Measurements from ENCODE around the gene TRIM7.
A peak's percentile ranks its signal among the peaks of the same experiment; 100 is the strongest.

TRIM7 gene
- total RNA-seq, result 0.07 to 3.9 (median 0.67) reads per million in 17 experiments

GRCh38 chr5:181204826-181205760 lies at the start of gene TRIM7:
Gene TRIM7 (minus strand): TSS chr5:181205196. CDS start chr5:181205110, 86 bp downstream.
- peak; percentile 50 to 78 (median 64) for DNase-seq

GRCh38 chr5:181248277-181248676 lies 43.3 kb upstream of the TRIM7 start:
- DNase-seq, result no peak

GRCh38 chr5:181246276-181247049 lies 41.5 kb upstream of the TRIM7 start:
- peak; percentile 95 to 98 (median 98) for DNase-seq

- DNase-seq, result no peak
These were observed 40.7 kb upstream of the TRIM7 start for GRCh38 chr5:181245427-181246275.

GRCh38 chr5:181243564-181244343 lies 38.8 kb upstream of the TRIM7 start, which contains the start of gene RACK1:
Gene RACK1 (minus strand): TSS chr5:181243906. CDS start chr5:181243800, 106 bp downstream.
- peak; percentile 87 to 95 (median 92) for DNase-seq

GRCh38 chr5:181243018-181243563 lies 38.1 kb upstream of the TRIM7 start:
- DNase-seq, result peak; percentile 47 to 64 (median 55)

- no peak for DNase-seq
These were observed 37.0 kb upstream of the TRIM7 start for GRCh38 chr5:181242031-181242451.

- peak; percentile 82 to 94 (median 84) for DNase-seq
These were observed 36.5 kb upstream of the TRIM7 start for GRCh38 chr5:181241393-181241975.

- no peak for DNase-seq
These were observed 34.2 kb upstream of the TRIM7 start for GRCh38 chr5:181239062-181239663.

- DNase-seq, result no peak
These were observed 32.9 kb upstream of the TRIM7 start for GRCh38 chr5:181237729-181238385.

- no peak for DNase-seq
These were observed 32.1 kb upstream of the TRIM7 start for GRCh38 chr5:181236954-181237641.

- DNase-seq, result no peak
These were observed 31.5 kb upstream of the TRIM7 start for GRCh38 chr5:181236471-181236870.

- no peak for DNase-seq
These were observed 30.8 kb upstream of the TRIM7 start for GRCh38 chr5:181235689-181236366.

GRCh38 chr5:181235323-181235688 lies 30.3 kb upstream of the TRIM7 start:
- DNase-seq, result no peak

- no peak for DNase-seq
These were observed 29.7 kb upstream of the TRIM7 start for GRCh38 chr5:181234455-181235306.

GRCh38 chr5:181233801-181234454 lies 28.9 kb upstream of the TRIM7 start:
- DNase-seq, result no peak

Data from suppressor macrophage (primary cell).